HepG2 (cell line): Measurements from ENCODE around the gene MAN2A1. TPM values are rescaled to one million over a fixed set of nuclear protein-coding genes. Genes with fewer than 3 reads are reported as not detected.

ENCODE experiments used
- ATAC-seq: fragments of 200-7000 bp; cut with Tn5 transposase; 3 replicates; pipeline ENCODE4 v1.9.1; 2020; ENCODE audit warnings: mild to moderate bottlenecking, moderate library complexity
- BruUV-seq: library from RNA; stranded (reverse); fragments of 400-500 nt; replicated peaks from 2 replicates; lab custom pipeline; 2021; lab: Mats Ljungman, UMichigan
- CTCF ChIA-PET: fragments of 300-600 bp; formaldehyde crosslinking; extraction: SDS; loops from one replicate; lab custom pipeline; 2021; ENCODE audit warnings: low total read pairs, inconsistent platforms, low intra/inter-chr PET ratio; lab: Yijun Ruan, JAX
- POLR2A ChIA-PET: fragments of 350-600 bp; sonication (Branson Sonifier 250); formaldehyde crosslinking; loops from one replicate; lab custom pipeline; 2020; ENCODE audit warnings: antibody characterized with exemption, inconsistent platforms; lab: Yijun Ruan, JAX
- DNase-seq: peaks from one replicate; pipeline ENCODE4 v3.0.0-alpha.2; 2015; ENCODE audit warnings: low spot score
- FAIRE-seq: peaks from 3 replicates; lab custom pipeline; 2011; peaks lifted over from hg19 to GRCh38; lab: Jason Lieb, UNC
- H2AFZ ChIP-seq: one replicate; pipeline ENCODE4 v1.6.1; 2011; ENCODE audit warnings: low read length, inconsistent platforms
- H3K27ac ChIP-seq: fragments of 300-600 bp; 3 replicates; pipeline ENCODE4 v1.8.0; 2011; ENCODE audit warnings: mixed run types, mild to moderate bottlenecking, mixed read lengths, low read length, inconsistent platforms; ENCODE audit not compliant: insufficient read depth; ENCODE audit errors: extremely low read length
- H3K27me3 ChIP-seq, 2 experiments: fragments of 200-600 bp in 1 of 2; 2 replicates in 1 of 2; 3 replicates in 1 of 2; pipeline versions ENCODE4 v1.6.0 to v1.8.0; 2011; ENCODE audit warnings: low read length in 2 of 2, mild to moderate bottlenecking in 2 of 2, moderate library complexity in 2 of 2, inconsistent platforms in 1 of 2; ENCODE audit not compliant: insufficient read depth in 2 of 2, control insufficient read depth in 1 of 2
- H3K36me3 ChIP-seq, 2 experiments: fragments of 200-600 bp in 1 of 2; replicated peaks in 1 of 2; 2 replicates in 1 of 2; 3 replicates in 1 of 2; pipeline versions ENCODE4 v1.5.1 to v1.8.0; 2011; ENCODE audit warnings: low read length in 2 of 2, inconsistent platforms in 1 of 2; ENCODE audit not compliant: insufficient read depth in 2 of 2, control insufficient read depth in 1 of 2
- H3K4me1 ChIP-seq: 2 replicates; pipeline ENCODE4 v1.5.1; 2012; ENCODE audit warnings: low read length, inconsistent platforms; ENCODE audit not compliant: insufficient read depth
- H3K4me2 ChIP-seq: 2 replicates; pipeline ENCODE4 v1.6.0; 2011; ENCODE audit warnings: low read depth, low read length, inconsistent platforms
- H3K4me3 ChIP-seq, 3 experiments: fragments of 200-600 bp in 1 of 3; sonication (generic), shearing (Covaris generic) in 1 of 3; replicated peaks in 1 of 3; 2 replicates each; pipeline ENCODE4 v1.5.1; 2011 to 2016; ENCODE audit warnings: low read length in 3 of 3, inconsistent platforms in 2 of 3, low read depth in 2 of 3, mild to moderate bottlenecking in 2 of 3, control low read depth in 1 of 3, mixed read lengths in 1 of 3; ENCODE audit not compliant: insufficient read depth in 1 of 3
- H3K79me2 ChIP-seq: one replicate; pipeline ENCODE4 v1.6.1; 2011; ENCODE audit warnings: low read length, inconsistent platforms; ENCODE audit not compliant: insufficient read depth
- H3K9ac ChIP-seq: 2 replicates; pipeline ENCODE4 v1.6.0; 2011; ENCODE audit warnings: mild to moderate bottlenecking, low read depth, low read length, inconsistent platforms; ENCODE audit not compliant: insufficient read depth
- H3K9me3 ChIP-seq: 2 replicates; pipeline ENCODE4 v1.5.1; 2012; ENCODE audit warnings: mild to moderate bottlenecking, low read length
- H4K20me1 ChIP-seq: 2 replicates; pipeline ENCODE4 v1.6.0; 2011; ENCODE audit warnings: inconsistent platforms, mild to moderate bottlenecking, low read length, moderate library complexity; ENCODE audit not compliant: insufficient read depth
- FOXM1 ChIP-seq: sonication (generic); formaldehyde crosslinking; IDR thresholded peaks from 2 replicates; pipeline ENCODE4 v1.5.0; 2020; ENCODE audit warnings: missing genetic modification reagents
- GZF1 ChIP-seq: sonication (generic); formaldehyde crosslinking; IDR thresholded peaks from 2 replicates; pipeline ENCODE4 v1.5.1; 2020; ENCODE audit warnings: mild to moderate bottlenecking, missing genetic modification reagents
- HHEX ChIP-seq: IDR thresholded peaks from 2 replicates; pipeline ENCODE4 v1.6.1; 2016; ENCODE audit warnings: control low read depth
- HNRNPL ChIP-seq: fragments of 200-400 bp; formaldehyde crosslinking; IDR thresholded peaks from 2 replicates; pipeline ENCODE4 v1.6.1; 2017; ENCODE audit warnings: mild to moderate bottlenecking, low read depth, low read length
- IRX3 ChIP-seq: sonication (generic); formaldehyde crosslinking; IDR thresholded peaks from 2 replicates; pipeline ENCODE4 v1.8.1; 2023; ENCODE audit warnings: mild to moderate bottlenecking, low read depth, missing genetic modification reagents, borderline replicate concordance
- MNT ChIP-seq: fragments of 450-650 bp; IDR thresholded peaks from 2 replicates; pipeline ENCODE4 v1.6.1; 2016
- ONECUT2 ChIP-seq: sonication (generic); formaldehyde crosslinking; IDR thresholded peaks from 2 replicates; pipeline ENCODE4 v1.4.0; 2020; ENCODE audit warnings: missing genetic modification reagents
- SIN3B ChIP-seq: fragments of 150-350 bp; IDR thresholded peaks from 2 replicates; pipeline ENCODE4 v1.6.1; 2014; ENCODE audit warnings: low read length
- ZBTB20 ChIP-seq: sonication (generic); formaldehyde crosslinking; IDR thresholded peaks from 2 replicates; pipeline ENCODE4 v1.8.1; 2023; ENCODE audit warnings: missing genetic modification reagents, low read depth, mild to moderate bottlenecking, borderline replicate concordance
- ZBTB8A ChIP-seq: sonication (generic); formaldehyde crosslinking; IDR thresholded peaks from 2 replicates; pipeline ENCODE4 v1.4.0; 2020; ENCODE audit warnings: mild to moderate bottlenecking, low read depth, missing genetic modification reagents, borderline replicate concordance
- ZKSCAN5 ChIP-seq: sonication (generic); formaldehyde crosslinking; IDR thresholded peaks from 2 replicates; pipeline ENCODE4 v1.5.1; 2020; ENCODE audit warnings: mild to moderate bottlenecking, missing genetic modification reagents
- ZNF124 ChIP-seq: sonication (generic); formaldehyde crosslinking; IDR thresholded peaks from 2 replicates; pipeline ENCODE4 v1.4.0; 2020; ENCODE audit warnings: missing genetic modification reagents
- ZNF570 ChIP-seq: sonication (generic); formaldehyde crosslinking; IDR thresholded peaks from 2 replicates; pipeline ENCODE4 v1.4.0; 2020; ENCODE audit warnings: mild to moderate bottlenecking, missing genetic modification reagents, borderline replicate concordance
- ZNF670 ChIP-seq: sonication (generic); formaldehyde crosslinking; IDR thresholded peaks from 2 replicates; pipeline ENCODE4 v1.8.0; 2022; ENCODE audit warnings: mild to moderate bottlenecking, missing genetic modification reagents, borderline replicate concordance
- ZNF816 ChIP-seq: sonication (generic); formaldehyde crosslinking; IDR thresholded peaks from 2 replicates; pipeline ENCODE4 v1.8.0; 2022; ENCODE audit warnings: missing genetic modification reagents, mild to moderate bottlenecking, borderline replicate concordance
- WGBS: methylation state at CpG from one replicate; pipeline ENCODE4 v1.1.6; 2017; ENCODE audit warnings: low lambda C conversion rate; 5-methylcytosine and 5-hydroxymethylcytosine counted together
- in situ Hi-C: cut with HindIII; loops from 2 replicates; pipeline ENCODE4 v1.10.0; 2017; ENCODE audit warnings: low pct_unique_long_range_greater_than_20kb; ENCODE audit not compliant: extremely low pct_ligation_motif_present
- intact Hi-C: fragments of 100-400 bp; cut with micrococcal nuclease; formaldehyde crosslinking; loops from one replicate; pipeline ENCODE4 v1.10.0; 2022; ENCODE audit not compliant: unreplicated experiment
- polyA plus RNA-seq, 8 experiments: library from polyadenylated mRNA; depleted of rRNA in 3 of 8; stranded (reverse) in 7 of 8; unstranded in 1 of 8; fragments of >200 nt; fragmentation: Illumina TruSeq in 4 of 8; extraction: Trizol in 4 of 8; gene quantifications; 2 replicates each; pipeline versions ENCODE4 v1.2.1 to v1.2.3, GENCODE V29; 2011 to 2016; ENCODE audit warnings: low read depth in 4 of 8, missing spikeins in 1 of 8, mixed read lengths in 1 of 8; ENCODE audit not compliant: insufficient read depth in 1 of 8
- total RNA-seq, 5 experiments: library from RNA; depleted of rRNA; stranded (reverse); fragments of >200 nt; fragmentation: Illumina TruSeq; extraction: Trizol; gene quantifications; 2 replicates each; pipeline ENCODE4 v1.2.3, GENCODE V29; 2016; ENCODE audit warnings: low read depth in 1 of 5
- TF ChIP-seq, protein P1 (sequence below): sonication (generic); formaldehyde crosslinking; IDR thresholded peaks from 2 replicates; pipeline ENCODE4 v1.5.0; 2020; ENCODE audit warnings: mild to moderate bottlenecking, missing genetic modification reagents
- TF ChIP-seq, protein P2 (sequence below): sonication (generic); formaldehyde crosslinking; IDR thresholded peaks from 2 replicates; pipeline ENCODE4 v1.9.0; 2021; ENCODE audit warnings: missing genetic modification reagents, borderline replicate concordance
- TF ChIP-seq, protein P3 (sequence below): sonication (generic); formaldehyde crosslinking; IDR thresholded peaks from 2 replicates; pipeline ENCODE4 v1.8.0; 2022; ENCODE audit warnings: low read depth, missing genetic modification reagents

Gene MAN2A1
- total and polyA plus RNA-seq, 2 of the 13 experiments (the other 11 are each of a cell fraction or from before 2014, with no cell fraction given) = 56.2 to 80.5 TPM

DNA sequence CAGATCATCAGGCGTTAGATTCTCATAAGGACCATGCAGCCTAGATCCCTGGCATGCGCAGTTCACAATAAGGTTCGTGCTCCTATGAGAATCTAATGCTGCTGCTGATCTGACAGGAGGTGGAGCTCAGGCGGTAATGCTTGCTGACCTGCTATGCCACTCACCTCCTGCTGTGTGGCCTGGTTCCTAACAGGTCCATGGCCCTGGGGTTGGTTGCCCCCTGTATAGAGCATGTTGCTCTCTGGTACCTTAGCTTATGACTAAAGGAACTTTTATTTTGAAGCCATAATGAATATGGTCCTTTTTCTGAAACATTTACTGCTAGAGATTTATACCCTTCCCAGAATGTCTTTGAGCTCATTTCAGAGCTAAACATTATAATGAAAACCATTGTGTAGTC, 3.1 kb downstream of the MAN2A1 start:
- ChIA-PET CTCF (no interaction called here), POLR2A (no interaction called here)
- H3K36me3 ChIP-seq = no peaks in the 10 kb centered on the region
- H3K27me3 ChIP-seq = no peaks in the 10 kb centered on the region; a peak in 1 of 5 replicates
- in situ Hi-C loops (loop anchor here (5.0 to 25.0 kb wide), 3 partner anchors 309 to 781 kb away; no protein-coding TSS in a partner anchor), intact Hi-C loops (loop anchor here (5.0 kb wide), 4 partner anchors 59 to 946 kb away; partner anchors contain the start of gene FER)
- FAIRE-seq = no peak
- 68% methylated on average over 4 of the region's 4 CpGs for WGBS
- no peak overlapping the region for H2AFZ ChIP-seq
- ATAC-seq = no peak
- H3K4me3 ChIP-seq = 0 out of 6 replicates have a peak overlapping the region, but pooled peaks of 2 of the 3 experiments have one; percentile 0 to 27
- H3K9me3 ChIP-seq = no peaks in the 10 kb centered on the region
- no peak for DNase-seq
- no TSS peak for BruUV-seq
- H3K27ac ChIP-seq = no peak overlapping the region
- H3K4me2 ChIP-seq = peak overlapping the region; percentile 67
- peaks cover 74% of the 10 kb centered on the region for H3K79me2 ChIP-seq
- H4K20me1 ChIP-seq = peaks cover 50% of the 10 kb centered on the region
- H3K9ac ChIP-seq = no peak overlapping the region
- H3K4me1 ChIP-seq = peaks cover 61% of the 10 kb centered on the region
- TF ChIP-seq MNT (no peak), ZNF124 (CRISPR knock-in tag) (no peak), IRX3 (no peak), SIN3B (no peak), ZBTB20 (CRISPR knock-in tag) (no peak), HNRNPL (no peak), ZKSCAN5 (CRISPR knock-in tag) (peak; percentile 89), ZBTB8A (CRISPR knock-in tag) (no peak), ZNF816 (no peak), ZNF670 (CRISPR knock-in tag) (no peak), ONECUT2 (no peak), GZF1 (no peak), FOXM1 (no peak), HHEX (no peak), ZNF570 (CRISPR knock-in tag) (no peak)
- TF ChIP-seq, protein P1, sequence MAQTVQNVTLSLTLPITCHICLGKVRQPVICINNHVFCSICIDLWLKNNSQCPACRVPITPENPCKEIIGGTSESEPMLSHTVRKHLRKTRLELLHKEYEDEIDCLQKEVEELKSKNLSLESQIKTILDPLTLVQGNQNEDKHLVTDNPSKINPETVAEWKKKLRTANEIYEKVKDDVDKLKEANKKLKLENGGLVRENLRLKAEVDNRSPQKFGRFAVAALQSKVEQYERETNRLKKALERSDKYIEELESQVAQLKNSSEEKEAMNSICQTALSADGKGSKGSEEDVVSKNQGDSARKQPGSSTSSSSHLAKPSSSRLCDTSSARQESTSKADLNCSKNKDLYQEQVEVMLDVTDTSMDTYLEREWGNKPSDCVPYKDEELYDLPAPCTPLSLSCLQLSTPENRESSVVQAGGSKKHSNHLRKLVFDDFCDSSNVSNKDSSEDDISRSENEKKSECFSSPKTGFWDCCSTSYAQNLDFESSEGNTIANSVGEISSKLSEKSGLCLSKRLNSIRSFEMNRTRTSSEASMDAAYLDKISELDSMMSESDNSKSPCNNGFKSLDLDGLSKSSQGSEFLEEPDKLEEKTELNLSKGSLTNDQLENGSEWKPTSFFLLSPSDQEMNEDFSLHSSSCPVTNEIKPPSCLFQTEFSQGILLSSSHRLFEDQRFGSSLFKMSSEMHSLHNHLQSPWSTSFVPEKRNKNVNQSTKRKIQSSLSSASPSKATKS (CRISPR knock-in tag) = no peak
- TF ChIP-seq, protein P2, sequence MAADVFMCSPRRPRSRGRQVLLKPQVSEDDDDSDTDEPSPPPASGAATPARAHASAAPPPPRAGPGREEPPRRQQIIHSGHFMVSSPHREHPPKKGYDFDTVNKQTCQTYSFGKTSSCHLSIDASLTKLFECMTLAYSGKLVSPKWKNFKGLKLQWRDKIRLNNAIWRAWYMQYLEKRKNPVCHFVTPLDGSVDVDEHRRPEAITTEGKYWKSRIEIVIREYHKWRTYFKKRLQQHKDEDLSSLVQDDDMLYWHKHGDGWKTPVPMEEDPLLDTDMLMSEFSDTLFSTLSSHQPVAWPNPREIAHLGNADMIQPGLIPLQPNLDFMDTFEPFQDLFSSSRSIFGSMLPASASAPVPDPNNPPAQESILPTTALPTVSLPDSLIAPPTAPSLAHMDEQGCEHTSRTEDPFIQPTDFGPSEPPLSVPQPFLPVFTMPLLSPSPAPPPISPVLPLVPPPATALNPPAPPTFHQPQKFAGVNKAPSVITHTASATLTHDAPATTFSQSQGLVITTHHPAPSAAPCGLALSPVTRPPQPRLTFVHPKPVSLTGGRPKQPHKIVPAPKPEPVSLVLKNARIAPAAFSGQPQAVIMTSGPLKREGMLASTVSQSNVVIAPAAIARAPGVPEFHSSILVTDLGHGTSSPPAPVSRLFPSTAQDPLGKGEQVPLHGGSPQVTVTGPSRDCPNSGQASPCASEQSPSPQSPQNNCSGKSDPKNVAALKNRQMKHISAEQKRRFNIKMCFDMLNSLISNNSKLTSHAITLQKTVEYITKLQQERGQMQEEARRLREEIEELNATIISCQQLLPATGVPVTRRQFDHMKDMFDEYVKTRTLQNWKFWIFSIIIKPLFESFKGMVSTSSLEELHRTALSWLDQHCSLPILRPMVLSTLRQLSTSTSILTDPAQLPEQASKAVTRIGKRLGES = no peak
- TF ChIP-seq, protein P3, sequence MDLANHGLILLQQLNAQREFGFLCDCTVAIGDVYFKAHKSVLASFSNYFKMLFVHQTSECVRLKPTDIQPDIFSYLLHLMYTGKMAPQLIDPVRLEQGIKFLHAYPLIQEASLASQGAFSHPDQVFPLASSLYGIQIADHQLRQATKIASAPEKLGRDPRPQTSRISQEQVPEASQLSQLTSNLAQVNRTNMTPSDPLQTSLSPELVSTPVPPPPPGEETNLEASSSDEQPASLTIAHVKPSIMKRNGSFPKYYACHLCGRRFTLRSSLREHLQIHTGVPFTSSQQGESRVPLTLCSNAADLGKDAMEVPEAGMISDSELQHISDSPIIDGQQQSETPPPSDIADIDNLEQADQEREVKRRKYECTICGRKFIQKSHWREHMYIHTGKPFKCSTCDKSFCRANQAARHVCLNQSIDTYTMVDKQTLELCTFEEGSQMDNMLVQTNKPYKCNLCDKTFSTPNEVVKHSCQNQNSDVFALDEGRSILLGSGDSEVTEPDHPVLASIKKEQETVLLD (CRISPR knock-in tag) = no peak
